Measurements from ENCODE around the gene WBP2NL. TPM values are rescaled to one million over a fixed set of nuclear protein-coding genes. Genes with fewer than 3 reads are reported as not detected.

Gene WBP2NL
- total RNA-seq, 4 donors from 2014 or later = 3.7 to 6.6 TPM; not detected in 2

DNA sequence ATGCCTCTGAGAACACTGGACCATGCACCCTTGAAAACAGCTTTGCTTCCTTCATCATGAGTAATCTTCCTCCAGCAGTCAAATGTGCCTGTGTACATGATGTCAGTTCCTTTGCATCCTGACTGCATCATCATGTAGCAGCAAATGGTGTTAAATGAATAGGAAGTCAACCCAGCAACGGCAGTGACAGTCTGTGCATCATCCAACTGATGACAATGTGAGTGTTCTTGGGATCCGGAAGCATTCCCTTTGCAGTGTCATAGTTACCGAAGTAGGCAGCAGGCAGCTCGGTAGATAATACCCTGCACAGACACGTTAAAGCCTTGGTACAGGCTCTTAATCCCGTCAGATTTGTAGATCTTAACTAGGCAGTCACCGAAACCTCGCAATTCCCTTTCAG, 2.5 kb downstream of the WBP2NL start:
- intact Hi-C loops (cut with DNase I; ENCODE audit: low total_unique reads) = no loop called here

GRCh38 chr22:42001706-42002105, 3.1 kb downstream of the WBP2NL start:
- H3K27me3 ChIP-seq = no peaks in the 10 kb centered on the region
- intact Hi-C loops (cut with DNase I; ENCODE audit: low total_unique reads) = no loop called here
- DNase-seq = no peak

More for the DNA sequence above, 2.5 kb downstream of the WBP2NL start:
- Histone ChIP-seq H3K27me3 (no peaks in the 10 kb centered on the region), H3K27ac (no peak overlapping the region), H3K9me3 (no peaks in the 10 kb centered on the region), H3K36me3 (no peaks in the 10 kb centered on the region), H3K4me1 (no peaks in the 10 kb centered on the region), H3K4me3 (no peak overlapping the region)
- DNase-seq = no peak
- TF ChIP-seq, protein P1, sequence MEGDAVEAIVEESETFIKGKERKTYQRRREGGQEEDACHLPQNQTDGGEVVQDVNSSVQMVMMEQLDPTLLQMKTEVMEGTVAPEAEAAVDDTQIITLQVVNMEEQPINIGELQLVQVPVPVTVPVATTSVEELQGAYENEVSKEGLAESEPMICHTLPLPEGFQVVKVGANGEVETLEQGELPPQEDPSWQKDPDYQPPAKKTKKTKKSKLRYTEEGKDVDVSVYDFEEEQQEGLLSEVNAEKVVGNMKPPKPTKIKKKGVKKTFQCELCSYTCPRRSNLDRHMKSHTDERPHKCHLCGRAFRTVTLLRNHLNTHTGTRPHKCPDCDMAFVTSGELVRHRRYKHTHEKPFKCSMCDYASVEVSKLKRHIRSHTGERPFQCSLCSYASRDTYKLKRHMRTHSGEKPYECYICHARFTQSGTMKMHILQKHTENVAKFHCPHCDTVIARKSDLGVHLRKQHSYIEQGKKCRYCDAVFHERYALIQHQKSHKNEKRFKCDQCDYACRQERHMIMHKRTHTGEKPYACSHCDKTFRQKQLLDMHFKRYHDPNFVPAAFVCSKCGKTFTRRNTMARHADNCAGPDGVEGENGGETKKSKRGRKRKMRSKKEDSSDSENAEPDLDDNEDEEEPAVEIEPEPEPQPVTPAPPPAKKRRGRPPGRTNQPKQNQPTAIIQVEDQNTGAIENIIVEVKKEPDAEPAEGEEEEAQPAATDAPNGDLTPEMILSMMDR (IDR thresholded peaks at IDR 0.05) = no peak
- TF ChIP-seq POLR2A (IDR thresholded peaks at IDR 0.05) = no peak

GRCh38 chr22:42007922-42008321, 9.3 kb downstream of the WBP2NL start:
- Histone ChIP-seq H3K9me3 (peaks cover 0 to 23% of the 10 kb centered on the region in 2 donors), H3K36me3 (no peaks in the 10 kb centered on the region), H3K27me3 (no peaks in the 10 kb centered on the region), H3K27ac (no peak overlapping the region), H3K4me3 (no peak overlapping the region), H3K4me1 (no peaks in the 10 kb centered on the region)
- no peak for TF ChIP-seq POLR2A (IDR thresholded peaks at IDR 0.05)
- TF ChIP-seq, protein P1 (IDR thresholded peaks at IDR 0.05) = no peak
- DNase-seq = no peak
- intact Hi-C loops (cut with DNase I; ENCODE audit: low total_unique reads) = no loop called here

More at GRCh38 chr22:42001706-42002105, 3.1 kb downstream of the WBP2NL start:
- TF ChIP-seq POLR2A (IDR thresholded peaks at IDR 0.05) = no peak
- TF ChIP-seq, protein P1 (IDR thresholded peaks at IDR 0.05) = no peak
- Histone ChIP-seq H3K4me1 (no peaks in the 10 kb centered on the region), H3K9me3 (no peaks in the 10 kb centered on the region), H3K4me3 (no peak overlapping the region), H3K27ac (no peak overlapping the region), H3K36me3 (no peaks in the 10 kb centered on the region)

DNA sequence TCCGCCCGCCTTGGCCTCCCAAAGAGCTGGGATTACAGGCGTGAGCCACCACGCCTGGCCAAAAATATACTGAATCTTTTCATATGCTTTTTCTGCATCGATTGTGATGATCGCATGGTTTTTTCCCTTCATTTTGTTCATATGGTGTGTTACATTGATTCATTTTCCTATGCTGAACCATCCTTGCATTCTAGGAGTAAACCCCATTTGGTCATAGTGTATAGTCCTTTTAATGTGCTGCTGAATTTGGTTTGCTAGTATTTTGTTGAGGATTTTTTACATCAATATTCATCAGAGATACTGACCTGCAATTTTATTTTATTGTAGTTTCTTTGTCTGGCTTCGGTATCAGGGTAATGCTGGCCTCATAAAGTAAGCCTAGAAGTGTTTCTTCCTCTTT, 12.2 kb downstream of the WBP2NL start:
- intact Hi-C loops (cut with DNase I; ENCODE audit: low total_unique reads) = no loop called here
- no peak for TF ChIP-seq POLR2A (IDR thresholded peaks at IDR 0.05)
- TF ChIP-seq, protein P1 (IDR thresholded peaks at IDR 0.05) = no peak
- H3K27me3 ChIP-seq = no peaks in the 10 kb centered on the region
- peaks cover 0 to 23% of the 10 kb centered on the region in 2 donors for H3K9me3 ChIP-seq
- H3K4me3 ChIP-seq = no peak overlapping the region
- no peaks in the 10 kb centered on the region for H3K36me3 ChIP-seq
- H3K27ac ChIP-seq = no peak overlapping the region
- H3K4me1 ChIP-seq = no peaks in the 10 kb centered on the region
- DNase-seq = no peak

GRCh38 chr22:42013385-42013784, 14.8 kb downstream of the WBP2NL start:
- Histone ChIP-seq H3K4me3 (no peak overlapping the region), H3K27ac (no peak overlapping the region), H3K4me1 (no peaks in the 10 kb centered on the region), H3K36me3 (no peaks in the 10 kb centered on the region), H3K9me3 (peaks cover 0 to 23% of the 10 kb centered on the region in 2 donors), H3K27me3 (no peaks in the 10 kb centered on the region)
- intact Hi-C loops (cut with DNase I; ENCODE audit: low total_unique reads) = no loop called here
- TF ChIP-seq, protein P1 (IDR thresholded peaks at IDR 0.05) = no peak
- TF ChIP-seq POLR2A (IDR thresholded peaks at IDR 0.05) = no peak
- no peak for DNase-seq
